Neural progenitor cell (in vitro differentiated cells): ENCODE data around the gene TEX30.

Experiments used
- CTCF ChIP-seq: fragments of 200-600 bp; sonication (generic); IDR thresholded peaks from 2 replicates; pipeline ENCODE4 v1.5.1; 2017; ENCODE audit warnings: antibody characterized with exemption, mild to moderate bottlenecking
- EZH2 ChIP-seq: fragments of 200-600 bp; sonication (generic); IDR thresholded peaks from 2 replicates; pipeline ENCODE4 v1.6.1; 2017; ENCODE audit warnings: antibody characterized with exemption, mild to moderate bottlenecking, moderate library complexity

GRCh38 chr13:102776271-102776670, 2.7 kb upstream of the TEX30 start:
- TF ChIP-seq CTCF (no peak), EZH2 (no peak)
